Breast epithelium (tissue), 3 donors: Measurements from ENCODE around the gene FBXO3.

Experiments
- POLR2A ChIP-seq: fragments of 450-650 bp; IDR thresholded peaks from one replicate; pipeline ENCODE4 v1.6.1; 2016; ENCODE audit warnings: antibody characterized with exemption, mild to moderate bottlenecking, moderate library complexity
- POLR2AphosphoS5 ChIP-seq, 3 donors: sonication (generic); formaldehyde crosslinking; IDR thresholded peaks; one replicate each; pipeline ENCODE4 v1.6.1; 2017; ENCODE audit warnings: antibody characterized with exemption in 3 of 3
- TF ChIP-seq, protein P1 (sequence below), 3 donors: fragments of 450-650 bp; IDR thresholded peaks; one replicate each; pipeline ENCODE4 v1.5.1; 2016 to 2017; ENCODE audit warnings: antibody characterized with exemption in 3 of 3, mild to moderate bottlenecking in 3 of 3, moderate library complexity in 3 of 3

DNA sequence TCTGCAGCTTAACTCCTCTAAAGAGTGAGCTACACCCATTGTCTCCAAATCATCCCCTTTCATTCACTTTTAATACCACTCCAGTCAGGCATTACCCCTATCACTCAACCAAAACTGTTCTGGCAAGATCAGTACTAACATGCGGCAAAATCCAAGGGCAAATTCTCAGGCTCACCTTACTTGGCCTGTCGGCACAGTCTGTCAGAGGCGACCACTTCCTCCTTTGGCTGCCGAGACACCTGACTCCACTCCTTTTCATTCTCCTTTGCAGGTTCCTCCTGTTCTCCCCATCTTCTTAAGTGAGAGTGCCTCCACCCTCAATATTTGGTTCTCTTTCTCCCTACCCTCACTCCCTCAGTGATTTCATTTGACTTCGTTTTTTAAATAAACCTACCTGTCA, 77.9 kb downstream of the FBXO3 start:
- TF ChIP-seq, protein P1, sequence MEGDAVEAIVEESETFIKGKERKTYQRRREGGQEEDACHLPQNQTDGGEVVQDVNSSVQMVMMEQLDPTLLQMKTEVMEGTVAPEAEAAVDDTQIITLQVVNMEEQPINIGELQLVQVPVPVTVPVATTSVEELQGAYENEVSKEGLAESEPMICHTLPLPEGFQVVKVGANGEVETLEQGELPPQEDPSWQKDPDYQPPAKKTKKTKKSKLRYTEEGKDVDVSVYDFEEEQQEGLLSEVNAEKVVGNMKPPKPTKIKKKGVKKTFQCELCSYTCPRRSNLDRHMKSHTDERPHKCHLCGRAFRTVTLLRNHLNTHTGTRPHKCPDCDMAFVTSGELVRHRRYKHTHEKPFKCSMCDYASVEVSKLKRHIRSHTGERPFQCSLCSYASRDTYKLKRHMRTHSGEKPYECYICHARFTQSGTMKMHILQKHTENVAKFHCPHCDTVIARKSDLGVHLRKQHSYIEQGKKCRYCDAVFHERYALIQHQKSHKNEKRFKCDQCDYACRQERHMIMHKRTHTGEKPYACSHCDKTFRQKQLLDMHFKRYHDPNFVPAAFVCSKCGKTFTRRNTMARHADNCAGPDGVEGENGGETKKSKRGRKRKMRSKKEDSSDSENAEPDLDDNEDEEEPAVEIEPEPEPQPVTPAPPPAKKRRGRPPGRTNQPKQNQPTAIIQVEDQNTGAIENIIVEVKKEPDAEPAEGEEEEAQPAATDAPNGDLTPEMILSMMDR (IDR thresholded peaks at IDR 0.05) = no peak
- TF ChIP-seq POLR2AphosphoS5 (IDR thresholded peaks at IDR 0.05) (no peak), POLR2A (no peak)
